ENCODE measurements around the gene SPINK1.
"Not testable (repeated sequence)": the region's sequence is repeated elsewhere in the genome, so short reads cannot be mapped to it uniquely, and the experiment has no call there.

SPINK1 gene

GRCh38 chr5:147803926-147804325 is 27.5 kb downstream of the SPINK1 start:
- TF ChIP-seq CTCF (IDR thresholded peaks at IDR 0.05) = no peak
- Mint-ChIP-seq H3K27ac (no peak overlapping the region), H3K27me3 (ENCODE audit: low read depth, poor library complexity) (peaks cover 7% of the 10 kb centered on the region), H3K36me3 (ENCODE audit: low read depth) (no peaks in the 10 kb centered on the region), H3K9me3 (no peaks in the 10 kb centered on the region), H3K4me3 (no peak overlapping the region), H3K4me1 (peaks cover 12% of the 10 kb centered on the region)
- DNase-seq = no peak

GRCh38 chr5:147803161-147803560 is 28.3 kb downstream of the SPINK1 start:
- not testable (repeated sequence) for H3K4me3 Mint-ChIP-seq; H3K27ac Mint-ChIP-seq; H3K27me3 Mint-ChIP-seq (ENCODE audit: low read depth, poor library complexity); H3K9me3 Mint-ChIP-seq; H3K36me3 Mint-ChIP-seq (ENCODE audit: low read depth); DNase-seq
- peaks cover 12% of the 10 kb centered on the region for H3K4me1 Mint-ChIP-seq

DNA sequence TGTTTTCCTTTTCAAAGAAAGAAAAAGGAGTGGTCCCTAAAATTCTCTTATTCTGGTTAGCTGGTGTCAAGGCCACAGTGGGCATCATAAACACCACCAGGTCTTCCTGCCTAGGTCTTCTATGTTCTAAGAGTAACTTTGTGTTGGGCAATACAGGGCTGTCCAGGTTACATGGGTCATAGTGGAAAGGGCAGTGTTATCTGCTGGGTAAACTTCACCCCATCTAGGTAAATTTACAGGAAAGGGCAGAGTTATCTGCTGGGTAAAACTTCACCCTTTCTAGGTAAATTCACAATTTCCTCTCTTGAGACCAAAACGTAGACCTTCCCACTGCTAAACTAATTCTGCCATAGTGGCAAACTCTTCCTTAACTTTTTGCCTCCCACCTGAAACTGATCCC is 30.0 kb downstream of the SPINK1 start:
- Mint-ChIP-seq H3K4me1 (peaks cover 12% of the 10 kb centered on the region), H3K27ac (no peak overlapping the region)

GRCh38 chr5:147800491-147800890 is 31.0 kb downstream of the SPINK1 start:
- Mint-ChIP-seq H3K4me1 (peaks cover 12% of the 10 kb centered on the region), H3K27me3 (ENCODE audit: low read depth, poor library complexity) (peaks cover 7% of the 10 kb centered on the region), H3K9me3 (no peaks in the 10 kb centered on the region), H3K4me3 (no peak overlapping the region), H3K27ac (no peak overlapping the region), H3K36me3 (ENCODE audit: low read depth) (no peaks in the 10 kb centered on the region)
- TF ChIP-seq CTCF (IDR thresholded peaks at IDR 0.05) = no peak
- no peak for DNase-seq

More for the DNA sequence above, 30.0 kb downstream of the SPINK1 start:
- Mint-ChIP-seq H3K36me3 (ENCODE audit: low read depth) (no peaks in the 10 kb centered on the region), H3K27me3 (ENCODE audit: low read depth, poor library complexity) (peaks cover 7% of the 10 kb centered on the region), H3K9me3 (no peaks in the 10 kb centered on the region), H3K4me3 (no peak overlapping the region)
- TF ChIP-seq CTCF (IDR thresholded peaks at IDR 0.05) = no peak
- no peak for DNase-seq

GRCh38 chr5:147796556-147797308 is 34.7 kb downstream of the SPINK1 start:
- H3K9me3 Mint-ChIP-seq = no peaks in the 10 kb centered on the region
- no peaks in the 10 kb centered on the region for H3K36me3 Mint-ChIP-seq (ENCODE audit: low read depth)
- no peak overlapping the region for H3K4me3 Mint-ChIP-seq
- H3K27ac Mint-ChIP-seq = no peak overlapping the region
- no peaks in the 10 kb centered on the region for H3K4me1 Mint-ChIP-seq
- no peaks in the 10 kb centered on the region for H3K27me3 Mint-ChIP-seq (ENCODE audit: low read depth, poor library complexity)
- no peak for DNase-seq
- no peak for TF ChIP-seq CTCF (IDR thresholded peaks at IDR 0.05)

DNA sequence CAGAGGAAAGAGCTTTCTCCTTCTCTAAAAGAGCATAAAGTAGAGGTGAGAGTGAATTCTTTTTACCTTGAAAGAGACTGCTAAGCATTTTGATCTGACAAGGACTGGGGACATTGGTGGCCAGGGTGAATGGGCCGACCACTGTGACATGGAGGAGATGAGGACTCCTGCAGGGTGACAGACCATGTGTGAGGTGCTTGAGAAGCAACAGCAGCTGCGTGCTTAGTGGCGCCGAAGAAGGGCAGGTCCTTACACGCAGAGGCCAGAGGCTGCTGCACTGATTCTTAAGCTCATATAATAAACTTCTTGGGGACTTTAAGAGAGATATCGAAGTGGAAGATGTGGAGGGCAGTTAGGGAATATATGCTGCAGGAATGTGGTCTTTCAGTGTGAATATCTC is 40.3 kb downstream of the SPINK1 start:
- Mint-ChIP-seq H3K4me3 (no peak overlapping the region), H3K36me3 (ENCODE audit: low read depth) (no peaks in the 10 kb centered on the region), H3K9me3 (no peaks in the 10 kb centered on the region), H3K4me1 (no peaks in the 10 kb centered on the region), H3K27ac (no peak overlapping the region), H3K27me3 (ENCODE audit: low read depth, poor library complexity) (peaks cover 4% of the 10 kb centered on the region)
- no peak for TF ChIP-seq CTCF (IDR thresholded peaks at IDR 0.05)
- DNase-seq = no peak
